22Rv1 (cell line): Measurements from ENCODE around the gene GLIS1.

Experiments
- H3K27ac ChIP-seq: fragments of 450-650 bp; 2 replicates; pipeline ENCODE4 v1.5.1; 2017
- CTCF ChIP-seq: fragments of 450-650 bp; IDR thresholded peaks from 2 replicates; pipeline ENCODE4 v1.5.1; 2017; ENCODE audit warnings: mild to moderate bottlenecking
- ZFX ChIP-seq: fragments of 450-650 bp; IDR thresholded peaks from 2 replicates; pipeline ENCODE4 v1.6.1; 2017; ENCODE audit warnings: antibody characterized with exemption, borderline replicate concordance

The GLIS1 gene

GRCh38 chr1:53532912-53533311 lies 206.1 kb downstream of the GLIS1 start:
- H3K27ac ChIP-seq: no peak overlapping the region
- TF ChIP-seq CTCF: no peak
- TF ChIP-seq ZFX: no peak

GRCh38 chr1:53532377-53532776 lies 206.6 kb downstream of the GLIS1 start:
- no peak overlapping the region for H3K27ac ChIP-seq
- TF ChIP-seq CTCF: no peak

- no peak overlapping the region for H3K27ac ChIP-seq
- TF ChIP-seq ZFX: no peak
These were observed 208.4 kb downstream of the GLIS1 start for GRCh38 chr1:53530550-53530949.

- TF ChIP-seq CTCF: no peak
- TF ChIP-seq ZFX: no peak
- H3K27ac ChIP-seq: no peak overlapping the region
These were observed 209.4 kb downstream of the GLIS1 start for GRCh38 chr1:53529555-53529954.

- TF ChIP-seq CTCF (no peak), ZFX (no peak)
- no peak overlapping the region for H3K27ac ChIP-seq
These were observed 211.6 kb downstream of the GLIS1 start for GRCh38 chr1:53527368-53527767.

- H3K27ac ChIP-seq: no peak overlapping the region
- no peak for TF ChIP-seq ZFX
These were observed 212.4 kb downstream of the GLIS1 start for GRCh38 chr1:53526451-53527101.

- H3K27ac ChIP-seq: no peak overlapping the region
- TF ChIP-seq ZFX: no peak
- no peak for TF ChIP-seq CTCF
These were observed 213.4 kb downstream of the GLIS1 start for GRCh38 chr1:53525595-53525994.

GRCh38 chr1:53524428-53525375 lies 214.3 kb downstream of the GLIS1 start:
- no peak overlapping the region for H3K27ac ChIP-seq
- TF ChIP-seq ZFX (no peak), CTCF (no peak)
